CD14-positive monocyte (primary cell): ENCODE results near the gene SORBS2. TPM values are rescaled to one million over a fixed set of nuclear protein-coding genes. Genes with fewer than 3 reads are reported as not detected.
"Not testable (repeated sequence)": the region's sequence is repeated elsewhere in the genome, so short reads cannot be mapped to it uniquely, and the experiment has no call there.

Experiments used
- DNase-seq, 3 donors: peaks; one replicate each; pipeline ENCODE4 v3.0.0-alpha.2; 2011 to 2022
- H2AFZ ChIP-seq: 2 replicates; pipeline ENCODE4 v1.6.0; 2012; ENCODE audit warnings: mild to moderate bottlenecking, low read depth, low read length, inconsistent platforms; ENCODE audit not compliant: insufficient read depth, poor library complexity, severe bottlenecking
- H3K27ac ChIP-seq, 2 donors: 1 replicate in 1 of 2; 2 replicates in 1 of 2; pipeline ENCODE4 v1.5.1; 2012 to 2013; ENCODE audit warnings: low read length in 2 of 2, control low read depth in 1 of 2, inconsistent platforms in 1 of 2, low read depth in 1 of 2, mild to moderate bottlenecking in 1 of 2
- H3K27me3 ChIP-seq, 2 donors: one replicate each; pipeline versions ENCODE4 v1.6.0 to v1.6.1; 2011 to 2013; ENCODE audit warnings: low read length in 2 of 2; ENCODE audit not compliant: control insufficient read depth in 2 of 2, insufficient read depth in 2 of 2
- H3K36me3 ChIP-seq, 2 donors: replicated peaks in 1 of 2; 1 replicate in 1 of 2; 2 replicates in 1 of 2; pipeline versions ENCODE4 v1.5.1 to v1.6.1; 2012 to 2013; ENCODE audit warnings: low read length in 2 of 2, control low read depth in 1 of 2, inconsistent platforms in 1 of 2, mild to moderate bottlenecking in 1 of 2; ENCODE audit not compliant: insufficient read depth in 2 of 2, control insufficient read depth in 1 of 2
- H3K4me1 ChIP-seq, 2 donors: 1 replicate in 1 of 2; 2 replicates in 1 of 2; pipeline versions ENCODE4 v1.5.1 to v1.6.1; 2012 to 2013; ENCODE audit warnings: low read length in 2 of 2, control low read depth in 1 of 2, inconsistent platforms in 1 of 2, mild to moderate bottlenecking in 1 of 2, moderate library complexity in 1 of 2; ENCODE audit not compliant: insufficient read depth in 2 of 2, control insufficient read depth in 1 of 2
- H3K4me2 ChIP-seq: replicated peaks from 2 replicates; pipeline ENCODE3; 2012; ENCODE audit warnings: low read length, moderate library complexity, mild to moderate bottlenecking; ENCODE audit not compliant: poor library complexity, severe bottlenecking; ENCODE audit errors: extremely low read depth
- H3K4me3 ChIP-seq, 3 experiments: fragments of 200-600 bp in 1 of 3; sonication (generic) in 1 of 3; replicated peaks in 1 of 3; 1 replicate in 2 of 3; 2 replicates in 1 of 3; pipeline ENCODE4 v1.5.1; 2011 to 2013; ENCODE audit warnings: low read length in 3 of 3, mild to moderate bottlenecking in 3 of 3, control low read depth in 2 of 3, low read depth in 2 of 3, inconsistent platforms in 1 of 3, moderate library complexity in 1 of 3
- H3K79me2 ChIP-seq: 2 replicates; pipeline ENCODE4 v1.6.0; 2012; ENCODE audit warnings: mild to moderate bottlenecking, control low read depth, inconsistent platforms, low read length, moderate library complexity; ENCODE audit not compliant: insufficient read depth
- H3K9ac ChIP-seq: 2 replicates; pipeline ENCODE4 v1.6.0; 2017; ENCODE audit warnings: low read length, mild to moderate bottlenecking; ENCODE audit not compliant: insufficient read depth, poor library complexity, severe bottlenecking
- H3K9me3 ChIP-seq, 2 donors: replicated peaks in 1 of 2; 1 replicate in 1 of 2; 2 replicates in 1 of 2; pipeline versions ENCODE4 v1.5.1 to v1.6.1; 2012 to 2013; ENCODE audit warnings: low read length in 2 of 2, control low read depth in 1 of 2; ENCODE audit not compliant: control insufficient read depth in 1 of 2, insufficient read depth in 1 of 2
- H4K20me1 ChIP-seq: 2 replicates; pipeline ENCODE4 v1.6.0; 2012; ENCODE audit warnings: mild to moderate bottlenecking, low read length, control low read depth, moderate library complexity; ENCODE audit not compliant: insufficient read depth
- H3K27ac Mint-ChIP-seq, 7 donors: one replicate each; pipeline ENCODE4 v1.8.0; 2020; ENCODE audit warnings: mild to moderate bottlenecking in 7 of 7, mixed read lengths in 7 of 7, moderate library complexity in 6 of 7, inconsistent platforms in 2 of 7
- H3K27me3 Mint-ChIP-seq, 3 donors: one replicate each; pipeline ENCODE4 v1.8.0; 2021 to 2022; ENCODE audit warnings: low read depth in 3 of 3, mild to moderate bottlenecking in 3 of 3, mixed read lengths in 3 of 3, moderate library complexity in 3 of 3, inconsistent platforms in 1 of 3
- H3K36me3 Mint-ChIP-seq, 2 donors: one replicate each; pipeline ENCODE4 v1.8.0; 2020; ENCODE audit warnings: mixed read lengths in 2 of 2, inconsistent platforms in 1 of 2, mild to moderate bottlenecking in 1 of 2
- H3K4me1 Mint-ChIP-seq: one replicate; pipeline ENCODE4 v1.8.0; 2020; ENCODE audit warnings: mild to moderate bottlenecking, mixed read lengths
- H3K4me3 Mint-ChIP-seq, 2 donors: one replicate each; pipeline ENCODE4 v1.8.0; 2020; ENCODE audit warnings: mild to moderate bottlenecking in 2 of 2, mixed read lengths in 2 of 2, moderate library complexity in 1 of 2
- H3K9me3 Mint-ChIP-seq, 7 donors: one replicate each; pipeline ENCODE4 v1.8.0; 2020 to 2022; ENCODE audit warnings: mixed read lengths in 7 of 7, mild to moderate bottlenecking in 6 of 7, moderate library complexity in 6 of 7, inconsistent platforms in 2 of 7
- CTCF ChIP-seq: fragments of 200-600 bp; IDR thresholded peaks from one replicate; pipeline ENCODE4 v1.8.0; 2022; ENCODE audit warnings: antibody characterized with exemption, mild to moderate bottlenecking
- WGBS: methylation state at CpG from one replicate; pipeline ENCODE4 v1.1.5; 2013; ENCODE audit warnings: missing lambda C conversion rate; ENCODE audit not compliant: insufficient coverage; 5-methylcytosine and 5-hydroxymethylcytosine counted together
- intact Hi-C, 2 donors: fragments of 100-400 bp; cut with micrococcal nuclease; formaldehyde crosslinking; loops; one replicate each; pipeline versions ENCODE4 v1.15.0 to v1.15.1; 2023
- polyA plus RNA-seq, 3 donors: library from polyadenylated mRNA; depleted of rRNA in 1 of 3; unstranded in 2 of 3; stranded (reverse) in 1 of 3; fragments of 300-500 nt in 2 of 3; fragments of >200 nt in 1 of 3; fragmentation: Illumina TruSeq in 2 of 3; gene quantifications; 1 replicate in 2 of 3; 2 replicates in 1 of 3; pipeline ENCODE4 v1.2.3, GENCODE V29; 2012 to 2021

The SORBS2 gene
- polyA plus RNA-seq, 3 donors: not detected

DNA sequence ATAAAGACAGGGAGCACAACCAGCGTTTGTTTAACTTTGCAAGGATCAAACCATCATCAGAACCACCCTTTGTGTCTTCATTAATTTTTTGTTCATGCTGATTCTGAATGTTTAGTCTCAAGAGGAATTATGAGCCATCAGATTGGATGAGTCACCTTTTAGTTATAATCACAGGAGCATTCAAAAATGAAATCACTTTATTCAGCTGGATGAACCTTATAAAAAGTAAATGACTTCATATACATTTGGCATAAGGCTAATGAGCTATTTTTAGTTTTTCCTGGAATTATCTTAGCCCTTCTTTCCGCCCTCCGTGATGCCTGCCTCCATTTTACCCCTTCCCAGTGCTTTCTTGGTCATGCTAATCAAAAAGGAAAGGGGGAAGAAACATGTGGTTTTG lies 103.6 kb downstream of the SORBS2 start:
- Mint-ChIP-seq H3K9me3 (peaks cover 4 to 22% (median 13%) of the 10 kb centered on the region in 7 donors), H3K27me3 (peaks cover 4 to 12% (median 7%) of the 10 kb centered on the region in 3 donors), H3K4me3 (no peak overlapping the region), H3K27ac (no peak overlapping the region), H3K4me1 (no peaks in the 10 kb centered on the region), H3K36me3 (no peaks in the 10 kb centered on the region)
- H3K27me3 ChIP-seq: no peaks in the 10 kb centered on the region
- no peak for DNase-seq
- no peaks in the 10 kb centered on the region for H3K79me2 ChIP-seq
- H3K27ac ChIP-seq: no peak overlapping the region
- no peaks in the 10 kb centered on the region for H3K4me1 ChIP-seq
- H3K36me3 ChIP-seq: no peaks in the 10 kb centered on the region
- H3K4me3 ChIP-seq: no peak overlapping the region
- intact Hi-C loops: no loop called here
- H2AFZ ChIP-seq: no peak overlapping the region
- no peak for TF ChIP-seq CTCF
- no CpG with 5 or more reads among the region's 3 CpGs for WGBS
- H3K4me2 ChIP-seq: no peak overlapping the region
- peaks cover 5 to 10% of the 10 kb centered on the region in 2 donors for H3K9me3 ChIP-seq
- no peak overlapping the region for H3K9ac ChIP-seq
- H4K20me1 ChIP-seq: no peaks in the 10 kb centered on the region

GRCh38 chr4:185707622-185708021 lies 104.4 kb downstream of the SORBS2 start:
- intact Hi-C loops, H3K4me2 ChIP-seq, H4K20me1 ChIP-seq, H2AFZ ChIP-seq, H3K4me1 ChIP-seq, H3K27ac Mint-ChIP-seq, H3K36me3 Mint-ChIP-seq, H3K27me3 ChIP-seq, H3K9me3 ChIP-seq, H3K4me3 Mint-ChIP-seq, H3K36me3 ChIP-seq, H3K4me1 Mint-ChIP-seq, H3K4me3 ChIP-seq, H3K9ac ChIP-seq, H3K27ac ChIP-seq, H3K79me2 ChIP-seq: not testable (repeated sequence)
- peaks cover 4 to 22% (median 13%) of the 10 kb centered on the region in 7 donors for H3K9me3 Mint-ChIP-seq
- H3K27me3 Mint-ChIP-seq: peaks cover 0 to 12% (median 4%) of the 10 kb centered on the region in 3 donors
- WGBS: no CpG with 5 or more reads among the region's 4 CpGs
- DNase-seq: peak in 1 of 3 donors; percentile 18
